T47D (cell line): Measurements from ENCODE around the gene FNDC3B.

Source experiments
- DNase-seq, 2 experiments: peaks; one replicate each; pipeline versions ENCODE4 v3.0.0 to v3.0.0-alpha.2; 2011 to 2012; ENCODE audit warnings: low read depth in 1 of 2, low spot score in 1 of 2
- JUND ChIP-seq: IDR thresholded peaks from 2 replicates; pipeline ENCODE4 v1.6.1; 2012; ENCODE audit warnings: low read depth
- in situ Hi-C: cut with HindIII; loops from 2 replicates; pipeline ENCODE4 v1.10.0; 2016; ENCODE audit warnings: low sequenced_read_pairs, low pct_unique_long_range_greater_than_20kb

The FNDC3B gene

DNA sequence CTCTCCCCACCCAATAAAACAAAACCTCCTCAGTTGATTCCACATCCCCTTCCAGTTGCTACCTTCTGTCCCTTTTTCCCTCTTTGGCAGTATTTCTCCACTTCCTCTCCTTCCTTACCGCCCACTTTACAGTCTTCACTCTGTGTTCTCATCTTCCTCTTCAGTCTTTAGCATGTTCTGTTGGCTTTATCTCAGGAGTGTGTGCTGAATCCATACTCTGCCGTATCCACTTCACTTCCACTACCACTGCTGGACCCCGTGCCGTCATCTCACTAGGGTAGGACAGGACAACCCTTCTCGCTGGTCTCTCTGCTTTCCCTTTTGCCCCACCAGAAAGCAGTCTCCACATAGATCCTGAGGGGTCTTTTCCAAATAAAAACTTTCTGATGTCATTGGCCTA is 74.3 kb downstream of the FNDC3B start:
- in situ Hi-C loops = no loop called here
- no peak for DNase-seq

GRCh38 chr3:172115059-172115458 is 75.7 kb downstream of the FNDC3B start:
- in situ Hi-C loops = no loop called here
- TF ChIP-seq JUND = no peak
- DNase-seq = no peak

More for the DNA sequence above, 74.3 kb downstream of the FNDC3B start:
- TF ChIP-seq JUND = no peak

- in situ Hi-C loops = no loop called here
- DNase-seq = no peak
- TF ChIP-seq JUND = no peak
These were observed 76.4 kb downstream of the FNDC3B start for GRCh38 chr3:172115787-172116186.

GRCh38 chr3:172118019-172118418 is 78.6 kb downstream of the FNDC3B start:
- DNase-seq = no peak
- no peak for TF ChIP-seq JUND
- in situ Hi-C loops = no loop called here

DNA sequence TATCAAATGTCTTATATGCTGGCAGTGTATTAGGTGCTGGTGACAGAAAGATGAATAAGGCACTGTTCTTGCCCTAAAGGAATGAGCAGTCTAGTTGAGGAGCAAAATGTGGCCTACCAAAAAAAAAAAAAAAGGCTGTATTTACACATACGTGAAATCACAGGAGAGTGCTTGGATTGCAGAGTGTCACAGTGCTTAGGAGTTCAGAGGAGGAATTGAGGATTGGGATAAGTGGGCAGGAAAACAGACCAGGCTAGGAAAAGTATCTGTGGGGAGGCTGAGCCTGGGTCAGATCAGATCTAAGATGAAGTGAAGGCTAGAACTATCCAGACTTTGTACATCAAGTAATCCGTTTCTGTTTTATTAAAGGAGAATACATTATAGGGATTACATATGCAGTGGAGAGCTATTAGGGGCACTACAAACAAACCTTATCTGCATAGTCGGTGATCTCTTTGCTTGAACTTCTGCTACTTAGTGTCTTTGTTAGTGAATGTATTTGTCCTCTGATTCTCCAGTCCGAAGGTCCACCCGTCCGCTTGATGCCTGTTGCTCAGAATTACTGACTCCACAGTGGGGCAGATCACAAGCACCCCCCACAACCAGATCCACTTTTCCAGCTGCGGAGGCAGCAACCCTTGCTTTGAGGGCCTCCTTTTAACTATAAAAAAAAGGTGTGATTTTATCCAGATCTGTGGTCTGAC is 80.0 kb downstream of the FNDC3B start:
- in situ Hi-C loops = no loop called here
- no peak for DNase-seq
- no peak for TF ChIP-seq JUND

DNA sequence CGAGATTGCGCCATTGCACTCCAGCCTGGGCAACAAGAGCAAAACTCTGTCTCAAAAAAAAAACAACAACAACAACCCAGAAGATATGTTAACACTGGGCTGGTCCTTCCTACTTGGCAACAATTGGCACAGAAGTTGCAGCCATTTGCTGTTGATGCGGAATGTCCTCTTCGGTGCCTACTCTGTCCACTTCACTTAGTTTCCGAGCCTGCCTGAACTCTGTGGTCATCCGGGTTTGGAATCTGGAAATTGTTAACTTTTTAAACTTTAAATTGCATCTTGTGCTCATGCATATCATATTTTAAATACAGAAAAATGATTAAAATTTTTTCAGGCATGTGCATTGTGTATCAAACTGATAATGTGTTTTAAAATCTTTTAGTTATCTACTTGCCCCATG is 81.5 kb downstream of the FNDC3B start:
- TF ChIP-seq JUND = no peak
- no peak for DNase-seq
- in situ Hi-C loops = no loop called here

DNA sequence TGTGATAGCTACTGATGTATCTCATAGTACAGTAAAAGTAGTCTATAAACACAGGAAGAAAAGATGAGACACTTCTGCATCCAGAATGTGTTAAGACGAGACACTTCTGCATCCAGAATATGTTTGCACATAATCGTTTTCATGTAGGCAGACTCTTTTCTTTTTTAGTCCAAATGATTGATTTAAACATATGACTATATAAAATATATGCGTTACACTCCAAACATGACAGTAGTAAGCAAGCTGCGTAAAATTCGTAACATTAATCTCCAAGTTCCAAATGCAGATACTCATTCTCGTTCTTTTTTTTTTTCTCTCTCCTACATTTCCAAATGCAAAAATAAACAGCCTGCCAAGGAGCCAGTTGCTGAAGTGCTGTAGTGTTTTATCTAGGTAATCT is 82.6 kb downstream of the FNDC3B start:
- no peak for DNase-seq
- no peak for TF ChIP-seq JUND
- in situ Hi-C loops = no loop called here

DNA sequence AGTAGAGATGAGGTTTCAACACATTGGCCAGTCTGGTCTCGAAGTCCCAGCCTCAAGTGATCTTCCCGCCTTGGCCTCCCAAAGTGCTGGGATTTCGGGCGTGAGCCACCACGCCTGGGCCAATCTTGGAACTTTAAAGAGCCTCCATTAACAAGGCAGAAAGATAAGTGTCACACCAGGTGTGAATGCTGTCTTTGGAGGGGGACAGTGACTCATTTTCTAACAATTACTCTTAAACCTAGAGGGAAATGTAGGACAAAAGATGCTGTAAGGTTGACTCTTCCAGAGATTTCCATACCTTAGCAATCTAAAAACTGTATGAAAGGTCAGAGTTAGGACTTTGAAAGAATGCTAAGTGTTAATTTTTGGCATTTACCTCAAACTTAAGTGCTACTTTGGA is 84.9 kb downstream of the FNDC3B start:
- in situ Hi-C loops = no loop called here
- TF ChIP-seq JUND = no peak
- no peak for DNase-seq

DNA sequence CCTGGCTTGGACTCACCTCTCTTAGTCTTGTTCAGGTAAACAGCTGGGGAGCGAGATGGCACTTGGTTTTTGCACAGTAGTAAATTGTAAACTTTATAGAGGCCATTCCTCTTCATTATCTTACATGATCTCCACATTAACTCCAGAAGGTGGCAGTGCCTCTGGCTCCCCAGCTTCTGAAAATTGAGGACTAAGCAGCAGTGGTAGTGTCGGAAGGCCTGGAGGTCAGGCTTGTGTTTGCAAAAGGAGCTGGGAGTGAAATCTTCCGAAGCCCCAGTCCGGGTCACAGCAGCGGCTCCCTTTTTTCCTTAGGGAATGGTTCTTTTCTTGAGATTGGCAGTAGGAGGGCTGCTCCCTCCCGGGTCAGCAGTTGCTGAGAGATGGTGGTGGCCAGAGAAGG is 85.7 kb downstream of the FNDC3B start:
- DNase-seq = no peak
- TF ChIP-seq JUND = no peak
- in situ Hi-C loops = no loop called here

DNA sequence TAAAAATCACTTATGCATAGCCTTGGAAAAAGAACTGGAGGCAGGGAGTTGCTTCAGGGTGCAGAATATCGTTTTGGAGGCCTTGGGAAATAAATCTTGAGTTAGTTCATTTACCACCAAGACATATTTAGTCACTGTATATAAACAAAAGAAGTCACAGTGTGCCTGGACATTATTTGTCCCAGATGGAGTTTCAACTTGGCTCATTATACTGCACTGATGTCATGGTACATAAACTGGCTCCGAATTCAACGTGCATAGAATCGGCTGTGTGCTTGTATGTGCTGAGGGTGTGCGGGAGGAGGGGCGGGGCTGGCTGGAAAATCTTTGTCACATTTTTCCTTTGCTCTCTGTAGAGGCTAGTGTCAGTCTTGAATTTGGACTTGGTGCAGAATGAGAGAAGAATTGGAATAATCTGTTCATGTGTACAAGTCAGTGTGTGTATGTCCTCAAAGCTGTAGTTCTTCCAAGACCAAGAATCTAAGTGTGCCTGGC is 86.6 kb downstream of the FNDC3B start:
- TF ChIP-seq JUND = no peak
- no peak for DNase-seq
- in situ Hi-C loops = no loop called here

DNA sequence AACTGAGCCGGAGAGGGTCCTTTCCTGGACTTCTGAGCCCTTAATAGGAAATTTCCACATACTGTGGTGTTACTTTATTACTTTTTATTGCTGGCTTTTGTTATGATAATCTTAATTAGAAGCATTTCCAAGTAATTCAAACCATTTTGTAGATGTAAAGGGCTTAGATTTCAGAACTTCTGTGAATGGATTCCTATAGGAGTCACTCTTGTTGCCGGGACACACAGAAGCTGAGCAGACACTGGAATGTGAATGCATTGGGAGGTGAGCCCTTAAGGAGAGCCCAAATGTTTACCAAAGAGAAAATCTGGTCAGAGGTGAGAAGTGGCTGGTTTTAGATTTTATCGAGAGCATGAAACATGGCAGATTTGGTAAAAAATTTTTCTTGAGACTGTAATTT is 87.4 kb downstream of the FNDC3B start:
- no peak for TF ChIP-seq JUND
- in situ Hi-C loops = no loop called here
- peak in 1 of 2 experiments; percentile 61 for DNase-seq

DNA sequence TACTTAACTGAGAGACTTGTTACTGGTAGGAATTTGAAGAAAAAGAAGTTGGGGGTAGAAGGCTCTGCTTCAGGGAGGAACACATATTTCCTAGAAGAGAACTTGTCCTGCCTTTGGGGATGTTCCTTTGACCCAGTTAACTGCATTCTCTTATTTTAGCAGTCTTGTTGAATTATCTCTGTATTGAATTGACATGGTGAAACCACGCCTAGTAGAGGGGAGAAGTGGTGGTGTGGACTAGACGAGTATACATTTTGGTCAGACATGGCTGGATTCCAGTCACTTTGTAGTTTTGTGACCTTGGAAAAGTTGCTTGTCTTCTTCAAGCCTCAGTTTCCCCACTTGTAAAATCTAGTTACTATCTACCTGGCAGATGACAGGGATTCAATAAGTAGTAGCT is 87.8 kb downstream of the FNDC3B start:
- no peak for DNase-seq
- in situ Hi-C loops = no loop called here
- TF ChIP-seq JUND = no peak

DNA sequence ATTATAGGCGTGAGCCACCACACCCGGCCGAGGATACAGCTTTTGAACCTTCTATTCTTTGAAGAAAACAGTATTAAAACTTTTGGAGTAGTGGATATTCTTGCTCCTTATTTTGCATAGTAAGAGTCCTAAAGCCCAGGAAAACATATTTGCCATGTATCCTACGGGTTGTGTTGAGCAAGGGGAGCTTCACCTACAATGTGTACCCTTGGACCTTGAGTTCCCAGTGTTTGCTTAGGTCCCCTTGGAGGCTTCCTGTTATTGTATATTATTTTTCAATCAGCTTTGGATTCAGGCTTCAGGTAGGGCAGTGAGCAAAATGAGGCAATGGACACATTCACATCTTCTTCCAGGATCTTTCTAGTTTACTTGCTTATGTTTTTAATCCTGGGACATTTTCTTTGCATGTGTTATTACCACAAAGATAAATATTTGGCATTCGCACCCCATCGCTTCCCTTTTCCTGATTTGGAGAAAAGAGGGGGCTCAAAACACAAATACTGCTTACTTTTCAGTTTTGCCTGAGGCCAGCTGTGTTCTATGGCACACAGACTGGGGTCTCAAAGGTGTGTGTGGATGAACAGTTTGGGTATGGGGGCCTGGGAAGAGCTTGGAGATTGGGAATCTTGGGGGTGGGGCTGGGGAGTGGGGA is 88.7 kb downstream of the FNDC3B start:
- TF ChIP-seq JUND = no peak
- in situ Hi-C loops = no loop called here

More for the DNA sequence above, 88.7 kb downstream of the FNDC3B start:
- no peak for DNase-seq
